ENCODE results near the gene CDC20.

Gene CDC20

GRCh38 chr1:43358746-43359693 lies at the start of gene CDC20:
Gene CDC20, plus strand, starts transcription at chr1:43358981. Its CDS starts 235 bp downstream, at chr1:43359216.
- DNase-seq (ENCODE audit: low read depth): peak; percentile 94
- peak within 1 kb of the TSS; percentile 61 for H3K4me3 ChIP-seq (replicated peaks; ENCODE audit: low read depth, low read length)
- no peak for TF ChIP-seq CTCF (IDR thresholded peaks at IDR 0.05; ENCODE audit: low read length, missing control alignments)

GRCh38 chr1:43309405-43310025 lies 49.3 kb upstream of the CDC20 start:
- no peak for DNase-seq (ENCODE audit: low read depth)
- H3K4me3 ChIP-seq (replicated peaks; ENCODE audit: low read depth, low read length): no peak overlapping the region
- no peak for TF ChIP-seq CTCF (IDR thresholded peaks at IDR 0.05; ENCODE audit: low read length, missing control alignments)

GRCh38 chr1:43311521-43311920 lies 47.3 kb upstream of the CDC20 start:
- no peak for DNase-seq (ENCODE audit: low read depth)
- TF ChIP-seq CTCF (IDR thresholded peaks at IDR 0.05; ENCODE audit: low read length, missing control alignments): no peak
- H3K4me3 ChIP-seq (replicated peaks; ENCODE audit: low read depth, low read length): no peak overlapping the region

- TF ChIP-seq CTCF (IDR thresholded peaks at IDR 0.05; ENCODE audit: low read length, missing control alignments): no peak
These were observed 46.6 kb upstream of the CDC20 start for GRCh38 chr1:43312212-43312623.

GRCh38 chr1:43312663-43313515 lies 45.9 kb upstream of the CDC20 start:
- H3K4me3 ChIP-seq (replicated peaks; ENCODE audit: low read depth, low read length): no peak overlapping the region
- no peak for DNase-seq (ENCODE audit: low read depth)
- no peak for TF ChIP-seq CTCF (IDR thresholded peaks at IDR 0.05; ENCODE audit: low read length, missing control alignments)

More at GRCh38 chr1:43312212-43312623, 46.6 kb upstream of the CDC20 start:
- DNase-seq (ENCODE audit: low read depth): no peak
- H3K4me3 ChIP-seq (replicated peaks; ENCODE audit: low read depth, low read length): no peak overlapping the region

- no peak for TF ChIP-seq CTCF (IDR thresholded peaks at IDR 0.05; ENCODE audit: low read length, missing control alignments)
- DNase-seq (ENCODE audit: low read depth): no peak
- H3K4me3 ChIP-seq (replicated peaks; ENCODE audit: low read depth, low read length): no peak overlapping the region
These were observed 45.0 kb upstream of the CDC20 start for GRCh38 chr1:43313771-43314170.
